SH-SY5Y (cell line): ENCODE results near the gene PRG2.

Experiments used
- GATA2 ChIP-seq: IDR thresholded peaks from 2 replicates; pipeline ENCODE4 v1.6.1; 2011; ENCODE audit warnings: mild to moderate bottlenecking, low read depth, low read length
- GATA3 ChIP-seq: IDR thresholded peaks from 2 replicates; pipeline ENCODE4 v1.6.1; 2011; ENCODE audit warnings: low read depth, mild to moderate bottlenecking, low read length, moderate library complexity

- TF ChIP-seq GATA3 (no peak), GATA2 (no peak)
Observed at GRCh38 chr11:57421066-57421465, 30.6 kb upstream of the PRG2 start.
